ENCODE measurements around the gene PITPNC1.

DNA sequence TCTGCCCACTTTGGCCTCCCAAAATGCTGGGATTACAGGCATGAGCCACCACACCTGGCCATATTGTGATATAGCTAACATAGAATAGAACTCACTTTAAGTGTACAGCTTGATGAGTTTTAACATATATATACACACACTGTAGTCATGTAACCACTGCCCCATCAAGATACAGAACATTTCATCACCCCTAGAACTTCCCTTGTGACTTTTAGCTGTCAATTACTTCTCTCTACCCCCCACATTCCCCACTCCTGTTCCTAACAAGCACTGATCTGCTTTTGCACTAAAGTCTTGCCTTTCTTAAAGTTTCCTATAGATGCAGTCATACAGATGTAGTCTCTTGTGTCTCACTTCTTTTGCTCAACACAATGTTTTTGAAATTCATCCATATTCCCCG lies 93.1 kb downstream of the PITPNC1 start:
- TF ChIP-seq, protein P1, sequence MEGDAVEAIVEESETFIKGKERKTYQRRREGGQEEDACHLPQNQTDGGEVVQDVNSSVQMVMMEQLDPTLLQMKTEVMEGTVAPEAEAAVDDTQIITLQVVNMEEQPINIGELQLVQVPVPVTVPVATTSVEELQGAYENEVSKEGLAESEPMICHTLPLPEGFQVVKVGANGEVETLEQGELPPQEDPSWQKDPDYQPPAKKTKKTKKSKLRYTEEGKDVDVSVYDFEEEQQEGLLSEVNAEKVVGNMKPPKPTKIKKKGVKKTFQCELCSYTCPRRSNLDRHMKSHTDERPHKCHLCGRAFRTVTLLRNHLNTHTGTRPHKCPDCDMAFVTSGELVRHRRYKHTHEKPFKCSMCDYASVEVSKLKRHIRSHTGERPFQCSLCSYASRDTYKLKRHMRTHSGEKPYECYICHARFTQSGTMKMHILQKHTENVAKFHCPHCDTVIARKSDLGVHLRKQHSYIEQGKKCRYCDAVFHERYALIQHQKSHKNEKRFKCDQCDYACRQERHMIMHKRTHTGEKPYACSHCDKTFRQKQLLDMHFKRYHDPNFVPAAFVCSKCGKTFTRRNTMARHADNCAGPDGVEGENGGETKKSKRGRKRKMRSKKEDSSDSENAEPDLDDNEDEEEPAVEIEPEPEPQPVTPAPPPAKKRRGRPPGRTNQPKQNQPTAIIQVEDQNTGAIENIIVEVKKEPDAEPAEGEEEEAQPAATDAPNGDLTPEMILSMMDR (IDR thresholded peaks at IDR 0.05): no peak
- no peak for TF ChIP-seq POLR2A (IDR thresholded peaks at IDR 0.05)
